Neural progenitor cell (in vitro differentiated cells): ENCODE data around the gene HOXD12. TPM values are rescaled to one million over a fixed set of nuclear protein-coding genes. Genes with fewer than 3 reads are reported as not detected.

Source experiments
- DNase-seq: peaks from one replicate; pipeline ENCODE4 v3.0.0-alpha.2; 2016; ENCODE audit warnings: low spot score
- H2AFZ ChIP-seq: fragments of 200-600 bp; sonication (generic); replicated peaks from 2 replicates; pipeline ENCODE4 v1.6.1; 2016; ENCODE audit warnings: antibody characterized with exemption
- H3F3A ChIP-seq: fragments of 200-600 bp; sonication (generic); 2 replicates; pipeline ENCODE4 v1.6.1; 2016; ENCODE audit warnings: antibody characterized with exemption, low read depth
- H3K27ac ChIP-seq: fragments of 200-600 bp; sonication (generic); 2 replicates; pipeline ENCODE4 v1.5.1; 2016; ENCODE audit warnings: mild to moderate bottlenecking
- H3K27me3 ChIP-seq: fragments of 200-600 bp; sonication (generic); 2 replicates; pipeline ENCODE4 v1.6.1; 2016; ENCODE audit warnings: mild to moderate bottlenecking, moderate library complexity
- H3K36me3 ChIP-seq: fragments of 200-600 bp; sonication (generic); 2 replicates; pipeline ENCODE4 v1.5.1; 2016
- H3K4me1 ChIP-seq: fragments of 200-600 bp; sonication (generic); 2 replicates; pipeline ENCODE4 v1.6.1; 2016; ENCODE audit warnings: mixed run types
- H3K4me2 ChIP-seq: fragments of 200-600 bp; sonication (generic); 2 replicates; pipeline ENCODE4 v1.6.1; 2016
- H3K4me3 ChIP-seq: fragments of 200-600 bp; sonication (generic); 2 replicates; pipeline ENCODE4 v1.5.1; 2016
- H3K79me2 ChIP-seq: fragments of 200-600 bp; sonication (generic); 2 replicates; pipeline ENCODE4 v1.6.1; 2016; ENCODE audit warnings: low read depth
- H3K9ac ChIP-seq: fragments of 200-600 bp; sonication (generic); 2 replicates; pipeline ENCODE4 v1.6.1; 2016
- H3K9me3 ChIP-seq: fragments of 200-600 bp; sonication (generic); 2 replicates; pipeline ENCODE4 v1.5.1; 2016; ENCODE audit warnings: low read depth
- H4K20me1 ChIP-seq: fragments of 200-600 bp; sonication (generic); 2 replicates; pipeline ENCODE4 v1.6.1; 2016; ENCODE audit warnings: low read depth
- H3K27ac Mint-ChIP-seq: 3 replicates; pipeline ENCODE4 v1.8.0; 2021; ENCODE audit warnings: mixed read lengths
- H3K27me3 Mint-ChIP-seq: 2 replicates; pipeline ENCODE4 v1.8.0; 2022; ENCODE audit warnings: low read depth, mild to moderate bottlenecking, inconsistent platforms, moderate library complexity, mixed read lengths; ENCODE audit not compliant: insufficient read depth
- H3K36me3 Mint-ChIP-seq: 3 replicates; pipeline ENCODE4 v1.8.0; 2021; ENCODE audit warnings: mixed read lengths
- H3K4me1 Mint-ChIP-seq: 3 replicates; pipeline ENCODE4 v1.8.0; 2021; ENCODE audit warnings: mixed read lengths
- H3K4me3 Mint-ChIP-seq: 3 replicates; pipeline ENCODE4 v1.8.0; 2021; ENCODE audit warnings: mild to moderate bottlenecking, moderate library complexity, mixed read lengths
- H3K9me3 Mint-ChIP-seq: 3 replicates; pipeline ENCODE4 v1.8.0; 2020; ENCODE audit warnings: mixed read lengths
- EZH2 ChIP-seq: fragments of 200-600 bp; sonication (generic); IDR thresholded peaks from 2 replicates; pipeline ENCODE4 v1.6.1; 2017; ENCODE audit warnings: antibody characterized with exemption, mild to moderate bottlenecking, moderate library complexity
- EZH2phosphoT487 ChIP-seq: fragments of 200-600 bp; sonication (generic); IDR thresholded peaks from 2 replicates; pipeline ENCODE4 v1.6.1; 2017; ENCODE audit warnings: antibody characterized with exemption
- total RNA-seq: library from RNA; depleted of rRNA; stranded (reverse); fragments of >200 nt; gene quantifications from 2 replicates; pipeline ENCODE4 v1.2.3, GENCODE V29; 2015; ENCODE audit warnings: low replicate concordance
- TF ChIP-seq, protein P1 (sequence below): fragments of 200-600 bp; sonication (generic); IDR thresholded peaks from 2 replicates; pipeline ENCODE4 v1.5.1; 2017; ENCODE audit warnings: antibody characterized with exemption, mild to moderate bottlenecking

Gene HOXD12
- total RNA-seq, 1 donor from 2014 or later: not detected

DNA sequence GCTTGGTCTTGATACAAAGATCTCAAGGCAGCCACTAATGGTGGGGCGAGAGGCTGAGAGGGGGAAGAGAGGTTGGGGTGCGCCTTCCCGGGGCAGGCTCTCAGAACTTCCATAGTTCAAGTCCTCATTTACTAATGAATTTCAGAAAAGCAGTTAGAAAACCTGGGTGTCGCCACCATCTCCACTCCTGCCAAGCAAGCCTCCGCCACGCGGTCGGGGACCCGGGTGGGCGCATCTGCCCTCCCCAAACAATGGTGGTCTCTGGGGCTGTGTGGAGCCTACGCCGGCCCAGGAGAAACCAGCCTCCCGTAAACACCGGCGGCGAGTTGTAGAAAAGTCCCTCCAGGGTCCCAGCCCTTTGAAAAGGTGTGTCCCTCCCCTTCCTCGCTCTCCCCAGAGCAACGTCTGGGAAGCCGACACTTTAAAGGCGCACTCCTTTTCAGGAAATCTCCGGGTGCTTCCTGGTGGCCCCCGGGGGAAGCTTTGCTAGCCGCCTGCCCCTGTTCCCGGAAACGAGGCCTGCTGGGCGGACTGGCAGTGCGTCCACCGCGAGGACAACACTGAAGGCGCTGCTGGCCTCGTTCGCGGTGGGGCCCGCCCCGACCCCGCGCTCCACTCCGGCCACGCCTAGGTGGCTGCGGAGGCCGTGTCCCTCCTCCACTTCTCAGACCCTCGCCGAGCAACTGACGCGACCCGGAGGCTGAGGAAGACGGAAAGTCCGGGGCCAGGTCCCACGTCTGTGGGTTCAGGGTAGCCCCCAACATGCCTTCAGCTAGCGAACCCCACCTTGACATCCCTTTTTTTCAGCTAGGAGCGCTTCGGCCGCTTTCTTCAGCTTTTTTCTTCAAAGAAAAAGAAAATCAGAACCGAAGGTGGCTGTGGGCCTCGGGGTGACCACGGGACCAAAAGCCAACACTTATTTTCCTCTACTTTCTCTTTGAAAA lies 32.7 kb upstream of the HOXD12 start:
- Mint-ChIP-seq H3K36me3 (no peaks in the 10 kb centered on the region), H3K4me1 (peaks cover 13% of the 10 kb centered on the region)

DNA sequence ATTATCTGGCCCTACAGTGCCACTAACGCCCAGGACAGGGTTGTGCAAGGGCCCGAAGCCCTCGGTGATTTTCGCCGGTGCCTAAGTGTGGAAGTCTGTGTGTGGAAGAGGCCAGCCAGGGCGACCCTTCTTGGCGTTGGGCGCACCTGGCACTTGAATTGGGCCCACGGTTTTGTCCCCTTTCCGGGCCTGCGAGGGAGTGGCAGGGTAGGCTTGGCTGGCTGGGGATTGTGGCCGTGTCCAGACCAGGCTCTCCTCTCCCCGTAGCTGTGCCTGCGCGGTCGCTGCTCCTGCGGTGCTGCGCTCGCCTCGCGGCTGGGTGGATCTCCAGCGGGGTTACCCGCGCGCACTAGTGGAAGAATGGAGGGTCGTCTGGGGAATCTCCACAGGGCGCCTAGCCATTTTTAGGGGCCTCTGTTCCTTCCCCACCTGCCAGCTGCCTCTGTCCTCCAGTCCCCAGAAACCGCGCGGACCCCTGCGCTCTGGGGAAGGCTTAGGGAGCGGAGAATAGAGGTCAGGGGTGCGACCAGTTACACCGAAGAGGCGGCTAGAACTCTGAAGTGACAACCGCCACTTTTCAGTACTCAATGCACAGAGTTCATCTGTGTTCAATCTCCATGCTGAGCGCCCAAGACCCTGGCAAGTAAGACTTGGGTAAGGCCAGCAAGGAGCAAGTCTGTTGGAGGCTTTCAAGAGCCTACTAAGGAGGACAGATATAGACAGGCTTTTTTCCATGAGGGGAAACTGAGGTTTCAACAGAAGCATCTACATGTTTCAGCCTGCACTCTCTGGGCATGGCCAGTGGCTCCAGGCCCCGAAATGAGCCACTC lies 31.8 kb upstream of the HOXD12 start:
- peaks cover 12% of the 10 kb centered on the region for H3K4me1 ChIP-seq
- no peak overlapping the region for H3K9ac ChIP-seq
- peak overlapping the region; percentile 76 for H3K4me2 ChIP-seq
- H3K79me2 ChIP-seq: no peaks in the 10 kb centered on the region
- H3K27me3 ChIP-seq: peaks cover 100% of the 10 kb centered on the region
- no peaks in the 10 kb centered on the region for H3K36me3 ChIP-seq
- H3K27me3 Mint-ChIP-seq: peaks cover 76% of the 10 kb centered on the region
- H3K27ac ChIP-seq: no peak overlapping the region
- H3K4me3 ChIP-seq: peak overlapping the region; percentile 34
- peaks cover 13% of the 10 kb centered on the region for H3K4me1 Mint-ChIP-seq
- TF ChIP-seq EZH2: peak; percentile 74
- TF ChIP-seq, protein P1, sequence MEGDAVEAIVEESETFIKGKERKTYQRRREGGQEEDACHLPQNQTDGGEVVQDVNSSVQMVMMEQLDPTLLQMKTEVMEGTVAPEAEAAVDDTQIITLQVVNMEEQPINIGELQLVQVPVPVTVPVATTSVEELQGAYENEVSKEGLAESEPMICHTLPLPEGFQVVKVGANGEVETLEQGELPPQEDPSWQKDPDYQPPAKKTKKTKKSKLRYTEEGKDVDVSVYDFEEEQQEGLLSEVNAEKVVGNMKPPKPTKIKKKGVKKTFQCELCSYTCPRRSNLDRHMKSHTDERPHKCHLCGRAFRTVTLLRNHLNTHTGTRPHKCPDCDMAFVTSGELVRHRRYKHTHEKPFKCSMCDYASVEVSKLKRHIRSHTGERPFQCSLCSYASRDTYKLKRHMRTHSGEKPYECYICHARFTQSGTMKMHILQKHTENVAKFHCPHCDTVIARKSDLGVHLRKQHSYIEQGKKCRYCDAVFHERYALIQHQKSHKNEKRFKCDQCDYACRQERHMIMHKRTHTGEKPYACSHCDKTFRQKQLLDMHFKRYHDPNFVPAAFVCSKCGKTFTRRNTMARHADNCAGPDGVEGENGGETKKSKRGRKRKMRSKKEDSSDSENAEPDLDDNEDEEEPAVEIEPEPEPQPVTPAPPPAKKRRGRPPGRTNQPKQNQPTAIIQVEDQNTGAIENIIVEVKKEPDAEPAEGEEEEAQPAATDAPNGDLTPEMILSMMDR: no peak
- TF ChIP-seq EZH2phosphoT487: peak; percentile 56
- H3F3A ChIP-seq: no peaks in the 10 kb centered on the region
- H3K4me3 Mint-ChIP-seq: peak overlapping the region; percentile 73
- peak overlapping the region; percentile 77 for H2AFZ ChIP-seq
- H3K9me3 ChIP-seq: no peaks in the 10 kb centered on the region
- peaks cover 9% of the 10 kb centered on the region for H3K9me3 Mint-ChIP-seq
- no peak overlapping the region for H3K27ac Mint-ChIP-seq
- no peaks in the 10 kb centered on the region for H3K36me3 Mint-ChIP-seq
- DNase-seq: peak; percentile 45
- H4K20me1 ChIP-seq: peaks cover 45% of the 10 kb centered on the region

More for the DNA sequence above, 32.7 kb upstream of the HOXD12 start:
- peaks cover 12% of the 10 kb centered on the region for H3K4me1 ChIP-seq
- H3K79me2 ChIP-seq: no peaks in the 10 kb centered on the region
- H3K9me3 Mint-ChIP-seq: peaks cover 9% of the 10 kb centered on the region
- H3K27me3 Mint-ChIP-seq: peaks cover 71% of the 10 kb centered on the region
- peak overlapping the region; percentile 76 for H3K4me2 ChIP-seq
- peak; percentile 57 for DNase-seq
- H3K27ac Mint-ChIP-seq: no peak overlapping the region
- H3K9ac ChIP-seq: no peak overlapping the region
- no peaks in the 10 kb centered on the region for H3F3A ChIP-seq
- no peaks in the 10 kb centered on the region for H3K36me3 ChIP-seq
- TF ChIP-seq, protein P1: no peak
- peak; percentile 83 for TF ChIP-seq EZH2phosphoT487
- TF ChIP-seq EZH2: peak; percentile 89
- H3K9me3 ChIP-seq: no peaks in the 10 kb centered on the region
- no peak overlapping the region for H3K27ac ChIP-seq
- H4K20me1 ChIP-seq: peaks cover 43% of the 10 kb centered on the region
- peak overlapping the region; percentile 77 for H2AFZ ChIP-seq
- H3K4me3 ChIP-seq: peak overlapping the region; percentile 34
- peaks cover 100% of the 10 kb centered on the region for H3K27me3 ChIP-seq
- H3K4me3 Mint-ChIP-seq: peak overlapping the region; percentile 73

DNA sequence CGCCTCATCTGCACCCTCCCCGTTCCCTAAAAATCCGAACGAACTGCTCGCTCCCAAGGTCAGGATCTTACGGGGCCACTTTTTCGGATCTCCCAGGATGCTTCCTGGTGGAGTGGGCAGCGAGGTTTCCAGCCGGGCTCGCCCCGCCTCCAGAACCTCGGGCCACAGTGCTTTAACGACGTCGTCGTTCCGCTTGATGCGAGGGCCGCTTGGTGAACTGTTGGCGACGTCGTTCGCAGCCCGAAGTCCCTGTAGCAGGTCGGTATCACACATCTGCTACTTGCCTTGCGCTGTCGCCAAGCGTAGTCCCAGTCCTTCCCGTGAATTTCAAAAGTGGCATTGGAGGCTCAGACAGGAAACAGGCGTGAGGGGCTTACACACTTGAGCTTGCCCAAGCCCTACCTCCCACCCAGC lies 31.2 kb upstream of the HOXD12 start:
- Mint-ChIP-seq H3K4me1 (peaks cover 13% of the 10 kb centered on the region), H3K27ac (no peak overlapping the region), H3K4me3 (peak overlapping the region; percentile 58), H3K27me3 (peaks cover 81% of the 10 kb centered on the region), H3K36me3 (no peaks in the 10 kb centered on the region), H3K9me3 (peaks cover 9% of the 10 kb centered on the region)
- no peaks in the 10 kb centered on the region for H3F3A ChIP-seq
- H3K4me2 ChIP-seq: peak overlapping the region; percentile 76
- H3K9me3 ChIP-seq: no peaks in the 10 kb centered on the region
- H2AFZ ChIP-seq: peak overlapping the region; percentile 18
- H3K27me3 ChIP-seq: peaks cover 100% of the 10 kb centered on the region
- H3K36me3 ChIP-seq: no peaks in the 10 kb centered on the region
- peak; percentile 66 for TF ChIP-seq EZH2phosphoT487
- peak; percentile 68 for TF ChIP-seq EZH2
- TF ChIP-seq, protein P1: no peak
- no peaks in the 10 kb centered on the region for H3K79me2 ChIP-seq
- no peak overlapping the region for H3K4me3 ChIP-seq
- H3K27ac ChIP-seq: no peak overlapping the region
- DNase-seq: peak; percentile 54
- H3K4me1 ChIP-seq: peaks cover 12% of the 10 kb centered on the region
- peaks cover 51% of the 10 kb centered on the region for H4K20me1 ChIP-seq
- H3K9ac ChIP-seq: no peak overlapping the region
